GM19397 (cell line): ENCODE results near the gene UNC79.

Experiments
- ATAC-seq: cut with Tn5 transposase; IDR thresholded peaks from one replicate; pipeline ENCODE4 v1.9.1; 2021; ENCODE audit warnings: mild to moderate bottlenecking, moderate library complexity; ENCODE audit not compliant: unreplicated experiment

The UNC79 gene

GRCh38 chr14:93655078-93655750, 224.5 kb downstream of the UNC79 start:
- no peak for ATAC-seq

GRCh38 chr14:93657875-93658274, 227.1 kb downstream of the UNC79 start:
- ATAC-seq: no peak

GRCh38 chr14:93663317-93663716, 232.6 kb downstream of the UNC79 start:
- no peak for ATAC-seq

- ATAC-seq: no peak
Observed at GRCh38 chr14:93665169-93665568, 234.4 kb downstream of the UNC79 start.

GRCh38 chr14:93669632-93670031, 238.9 kb downstream of the UNC79 start:
- no peak for ATAC-seq

GRCh38 chr14:93674343-93674742, 243.6 kb downstream of the UNC79 start:
- ATAC-seq: no peak

- ATAC-seq: no peak
Observed at GRCh38 chr14:93675651-93676050, 244.9 kb downstream of the UNC79 start.

- ATAC-seq: no peak
Observed at GRCh38 chr14:93676416-93676958, 245.7 kb downstream of the UNC79 start.

GRCh38 chr14:93682459-93682858, 251.7 kb downstream of the UNC79 start:
- no peak for ATAC-seq

- no peak for ATAC-seq
Observed at GRCh38 chr14:93683226-93683625, 252.5 kb downstream of the UNC79 start.

- ATAC-seq: no peak
Observed at GRCh38 chr14:93685121-93685895, 254.6 kb downstream of the UNC79 start.

GRCh38 chr14:93686268-93686667, 255.5 kb downstream of the UNC79 start:
- no peak for ATAC-seq

- ATAC-seq: no peak
Observed at GRCh38 chr14:93688239-93688666, 257.5 kb downstream of the UNC79 start.

GRCh38 chr14:93688820-93689219, 258.1 kb downstream of the UNC79 start:
- no peak for ATAC-seq

- no peak for ATAC-seq
Observed at GRCh38 chr14:93690146-93690545, 259.4 kb downstream of the UNC79 start.

GRCh38 chr14:93691042-93691780, 260.5 kb downstream of the UNC79 start:
- no peak for ATAC-seq

GRCh38 chr14:93693914-93694313, 263.2 kb downstream of the UNC79 start:
- no peak for ATAC-seq

- ATAC-seq: no peak
Observed at GRCh38 chr14:93700928-93701327, 270.2 kb downstream of the UNC79 start.

GRCh38 chr14:93701562-93701961, 270.8 kb downstream of the UNC79 start:
- ATAC-seq: no peak

- ATAC-seq: no peak
Observed at GRCh38 chr14:93702946-93703345, 272.2 kb downstream of the UNC79 start.

GRCh38 chr14:93703941-93704340, 273.2 kb downstream of the UNC79 start:
- ATAC-seq: no peak
